ENCODE measurements around the gene SDCBP2.

DNA sequence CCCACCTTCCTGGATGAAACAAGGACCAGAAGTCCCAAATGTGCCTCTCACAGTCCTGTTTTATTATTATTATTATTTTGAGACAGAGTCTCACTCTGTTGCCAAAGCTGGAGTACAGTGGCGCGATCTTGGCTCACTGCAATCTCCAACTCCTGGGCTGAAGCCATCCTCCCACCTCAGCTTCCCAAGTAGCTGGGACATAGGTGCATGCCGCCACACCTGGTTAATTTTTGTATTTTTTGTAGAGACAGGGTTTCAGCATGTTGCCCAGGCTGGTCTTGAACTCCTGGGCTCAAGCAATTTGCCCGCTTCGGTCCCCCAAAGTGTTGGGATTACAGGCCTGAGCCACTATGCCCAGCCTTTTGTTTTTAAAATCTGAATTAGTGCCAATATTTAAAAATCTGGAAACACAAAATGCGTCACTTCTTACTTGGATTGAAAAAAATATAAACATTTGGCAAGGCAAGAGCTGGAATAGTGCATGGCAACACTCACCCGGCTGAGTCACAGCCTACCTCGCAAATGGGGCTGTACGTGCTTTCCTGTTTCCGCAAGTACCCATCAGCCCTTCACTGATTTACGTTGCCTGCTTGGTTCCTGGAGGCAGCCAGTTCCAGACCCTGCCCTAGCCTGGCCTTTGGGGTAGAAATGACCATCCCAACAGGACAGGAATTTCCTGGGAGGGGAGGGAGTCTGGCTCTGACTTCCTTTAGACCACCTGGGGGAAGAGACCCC, 6.3 kb downstream of the SDCBP2 start:
- TF ChIP-seq, protein P1, sequence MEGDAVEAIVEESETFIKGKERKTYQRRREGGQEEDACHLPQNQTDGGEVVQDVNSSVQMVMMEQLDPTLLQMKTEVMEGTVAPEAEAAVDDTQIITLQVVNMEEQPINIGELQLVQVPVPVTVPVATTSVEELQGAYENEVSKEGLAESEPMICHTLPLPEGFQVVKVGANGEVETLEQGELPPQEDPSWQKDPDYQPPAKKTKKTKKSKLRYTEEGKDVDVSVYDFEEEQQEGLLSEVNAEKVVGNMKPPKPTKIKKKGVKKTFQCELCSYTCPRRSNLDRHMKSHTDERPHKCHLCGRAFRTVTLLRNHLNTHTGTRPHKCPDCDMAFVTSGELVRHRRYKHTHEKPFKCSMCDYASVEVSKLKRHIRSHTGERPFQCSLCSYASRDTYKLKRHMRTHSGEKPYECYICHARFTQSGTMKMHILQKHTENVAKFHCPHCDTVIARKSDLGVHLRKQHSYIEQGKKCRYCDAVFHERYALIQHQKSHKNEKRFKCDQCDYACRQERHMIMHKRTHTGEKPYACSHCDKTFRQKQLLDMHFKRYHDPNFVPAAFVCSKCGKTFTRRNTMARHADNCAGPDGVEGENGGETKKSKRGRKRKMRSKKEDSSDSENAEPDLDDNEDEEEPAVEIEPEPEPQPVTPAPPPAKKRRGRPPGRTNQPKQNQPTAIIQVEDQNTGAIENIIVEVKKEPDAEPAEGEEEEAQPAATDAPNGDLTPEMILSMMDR (IDR thresholded peaks at IDR 0.05) = no peak
- TF ChIP-seq ZFX (IDR thresholded peaks at IDR 0.05; ENCODE audit: borderline replicate concordance) = no peak

Data from 22Rv1 (cell line).